B cell (primary cell): Measurements from ENCODE around the gene COQ2. TPM values are rescaled to one million over a fixed set of nuclear protein-coding genes. Genes with fewer than 3 reads are reported as not detected.
A peak's percentile ranks its signal among the peaks of the same experiment; 100 is the strongest.

Experiments
- ATAC-seq: fragments of 200-7000 bp; cut with Tn5 transposase; one replicate; pipeline ENCODE4 v1.10.0; 2021; ENCODE audit warnings: low read depth, mild to moderate bottlenecking, moderate number of reproducible peaks, moderate library complexity
- CTCF ChIA-PET: fragments of 350-600 bp; sonication (Branson Sonifier 250); formaldehyde crosslinking; loops from one replicate; lab custom pipeline; 2021; ENCODE audit warnings: antibody characterized with exemption, inconsistent platforms; lab: Charles Lee
- POLR2A ChIA-PET: fragments of 350-600 bp; sonication (Branson Sonifier 250); formaldehyde crosslinking; loops from one replicate; lab custom pipeline; 2021; ENCODE audit warnings: antibody characterized with exemption; lab: Charles Lee
- DNase-seq: peaks from one replicate; pipeline ENCODE4 v3.0.0; 2013
- H2AFZ ChIP-seq: 2 replicates; pipeline ENCODE4 v1.6.1; 2012; ENCODE audit warnings: mild to moderate bottlenecking, low read depth, low read length; ENCODE audit not compliant: insufficient read depth, poor library complexity, severe bottlenecking
- H3K27ac ChIP-seq, 2 donors: 1 replicate in 1 of 2; 2 replicates in 1 of 2; pipeline ENCODE4 v1.5.1; 2012 to 2013; ENCODE audit warnings: low read length in 2 of 2, mild to moderate bottlenecking in 2 of 2, moderate library complexity in 1 of 2
- H3K27me3 ChIP-seq, 4 experiments: fragments of 200-600 bp in 1 of 4; sonication (generic) in 1 of 4; replicated peaks in 1 of 4; 1 replicate in 2 of 4; 2 replicates in 2 of 4; pipeline versions ENCODE4 v1.6.1 to v1.7.0; 2013 to 2016; ENCODE audit warnings: low read length in 3 of 4, mild to moderate bottlenecking in 2 of 4, mixed read lengths in 1 of 4, moderate library complexity in 1 of 4; ENCODE audit not compliant: insufficient read depth in 4 of 4, control insufficient read depth in 3 of 4; ENCODE audit errors: control extremely low read depth in 1 of 4
- H3K36me3 ChIP-seq, 2 experiments: replicated peaks in 1 of 2; 1 replicate in 1 of 2; 2 replicates in 1 of 2; pipeline versions ENCODE4 v1.6.1 to v1.7.1; 2013; ENCODE audit warnings: low read length in 1 of 2; ENCODE audit not compliant: insufficient read depth in 2 of 2, control insufficient read depth in 1 of 2; ENCODE audit errors: control extremely low read depth in 1 of 2, extremely low read depth in 1 of 2
- H3K4me1 ChIP-seq, 2 donors: fragments of 200-600 bp in 1 of 2; sonication (generic) in 1 of 2; 1 replicate in 1 of 2; 2 replicates in 1 of 2; pipeline versions ENCODE4 v1.5.1 to v1.6.1; 2013 to 2017; ENCODE audit warnings: low read length in 2 of 2; ENCODE audit not compliant: control insufficient read depth in 2 of 2, insufficient read depth in 2 of 2
- H3K4me2 ChIP-seq: replicated peaks from 2 replicates; pipeline ENCODE3; 2012; ENCODE audit warnings: mild to moderate bottlenecking, low read depth, low read length; ENCODE audit not compliant: poor library complexity, severe bottlenecking
- H3K4me3 ChIP-seq, 5 experiments: fragments of 200-600 bp in 1 of 5; sonication (generic) in 1 of 5; 1 replicate in 3 of 5; 2 replicates in 2 of 5; pipeline versions ENCODE4 v1.5.1 to v1.7.0; 2011 to 2016; ENCODE audit warnings: low read length in 4 of 5, mild to moderate bottlenecking in 4 of 5, low read depth in 2 of 5, control low read depth in 1 of 5, moderate library complexity in 1 of 5; ENCODE audit not compliant: insufficient read depth in 1 of 5; ENCODE audit errors: control extremely low read depth in 1 of 5, extremely low read depth in 1 of 5
- H3K79me2 ChIP-seq: fragments of 200-600 bp; sonication (generic); one replicate; pipeline ENCODE4 v1.6.0; 2016; ENCODE audit warnings: low read length; ENCODE audit not compliant: control insufficient read depth, insufficient read depth
- H3K9ac ChIP-seq: fragments of 200-600 bp; sonication (generic); 2 replicates; pipeline ENCODE4 v1.6.1; 2017; ENCODE audit warnings: mild to moderate bottlenecking, low read length, moderate library complexity
- H3K9me3 ChIP-seq, 3 donors: one replicate each; pipeline versions ENCODE4 v1.6.1 to v1.7.1; 2013; ENCODE audit warnings: low read length in 2 of 3; ENCODE audit not compliant: control insufficient read depth in 2 of 3, insufficient read depth in 1 of 3; ENCODE audit errors: control extremely low read depth in 1 of 3
- H4K20me1 ChIP-seq: 2 replicates; pipeline ENCODE4 v1.6.0; 2012; ENCODE audit warnings: mild to moderate bottlenecking, low read length; ENCODE audit not compliant: insufficient read depth, control insufficient read depth, poor library complexity, severe bottlenecking
- H3K27ac Mint-ChIP-seq: one replicate; pipeline ENCODE4 v1.8.0; 2021; ENCODE audit warnings: mixed read lengths
- H3K27me3 Mint-ChIP-seq: one replicate; pipeline ENCODE4 v1.8.0; 2021; ENCODE audit warnings: mixed read lengths
- H3K4me1 Mint-ChIP-seq: one replicate; pipeline ENCODE4 v1.8.0; 2021; ENCODE audit warnings: mixed read lengths
- H3K4me3 Mint-ChIP-seq: one replicate; pipeline ENCODE4 v1.8.0; 2021; ENCODE audit warnings: mixed read lengths
- H3K9me3 Mint-ChIP-seq: one replicate; pipeline ENCODE4 v1.8.0; 2022; ENCODE audit warnings: mixed read lengths; ENCODE audit not compliant: insufficient read depth
- EZH2 ChIP-seq: IDR thresholded peaks from 2 replicates; pipeline ENCODE4 v1.6.1; 2012; ENCODE audit warnings: borderline replicate concordance, low read depth, mild to moderate bottlenecking, moderate library complexity, low read length; ENCODE audit not compliant: insufficient read depth, poor library complexity, severe bottlenecking
- WGBS: methylation state at CpG from one replicate; pipeline ENCODE4 v1.1.5; 2013; ENCODE audit warnings: missing lambda C conversion rate; ENCODE audit not compliant: insufficient coverage; 5-methylcytosine and 5-hydroxymethylcytosine counted together
- intact Hi-C: fragments of 100-400 bp; cut with micrococcal nuclease; formaldehyde crosslinking; loops from one replicate; pipeline ENCODE4 v1.10.0; 2022
- polyA plus RNA-seq: library from polyadenylated mRNA; depleted of rRNA; stranded (reverse); fragments of >200 nt; gene quantifications from 2 replicates; pipeline ENCODE4 v1.2.3, GENCODE V29; 2012
- total RNA-seq, 2 donors: library from RNA; stranded (reverse); fragments of 120-200 nt in 1 of 2; gene quantifications; 1 replicate in 1 of 2; 2 replicates in 1 of 2; pipeline versions ENCODE4 v1.2.3 to v1.2.4, GENCODE V29; 2013 to 2022
- TF ChIP-seq, protein P1 (sequence below): fragments of 200-600 bp; IDR thresholded peaks from one replicate; pipeline ENCODE4 v1.8.0; 2022; ENCODE audit warnings: antibody characterized with exemption, mild to moderate bottlenecking

COQ2 gene
- total and polyA plus RNA-seq, 2 donors (not counting 1 experiment from before 2014, with no cell fraction given) = 8.1 to 27.9 TPM

- peaks cover 88% of the 10 kb centered on the region for H3K4me1 Mint-ChIP-seq
- intact Hi-C loops = loop anchor here (1.0 to 2.0 kb wide), 3 partner anchors 21 to 207 kb away; no protein-coding TSS in a partner anchor
- peaks cover 74 to 81% of the 10 kb centered on the region in 2 donors for H3K4me1 ChIP-seq
- H3K9ac ChIP-seq = peak overlapping the region; percentile 48
- H3K4me3 ChIP-seq = peak overlapping the region in 2 of 5 experiments; percentile 27 to 40
- peak overlapping the region; percentile 87 for H3K4me3 Mint-ChIP-seq
- no peaks in the 10 kb centered on the region for H3K79me2 ChIP-seq
- H3K4me2 ChIP-seq = peak overlapping the region; percentile 73
- POLR2A ChIA-PET = interaction anchor here (0.7 to 1.0 kb wide), 2 partner anchors 9 to 109 kb away, joined by 3 to 6 read pairs; no protein-coding TSS in a partner anchor
- no peaks in the 10 kb centered on the region for H3K36me3 ChIP-seq
- ATAC-seq = no peak
- no peaks in the 10 kb centered on the region for H3K27me3 Mint-ChIP-seq
- peak; percentile 66 for DNase-seq
- no peaks in the 10 kb centered on the region for H3K27me3 ChIP-seq
- peak overlapping the region; percentile 57 for H2AFZ ChIP-seq
- no peaks in the 10 kb centered on the region for H4K20me1 ChIP-seq
- peaks cover 0 to 11% (median 1%) of the 10 kb centered on the region in 3 donors for H3K9me3 ChIP-seq
- H3K27ac ChIP-seq = peak overlapping the region; percentile 88 to 94
- CTCF ChIA-PET = interaction anchor here (1.0 to 3.6 kb wide), 5 partner anchors 19 to 145 kb away, joined by 3 to 45 read pairs (median 12); no protein-coding TSS in a partner anchor
- H3K27ac Mint-ChIP-seq = peak overlapping the region; percentile 92
- TF ChIP-seq, protein P1, sequence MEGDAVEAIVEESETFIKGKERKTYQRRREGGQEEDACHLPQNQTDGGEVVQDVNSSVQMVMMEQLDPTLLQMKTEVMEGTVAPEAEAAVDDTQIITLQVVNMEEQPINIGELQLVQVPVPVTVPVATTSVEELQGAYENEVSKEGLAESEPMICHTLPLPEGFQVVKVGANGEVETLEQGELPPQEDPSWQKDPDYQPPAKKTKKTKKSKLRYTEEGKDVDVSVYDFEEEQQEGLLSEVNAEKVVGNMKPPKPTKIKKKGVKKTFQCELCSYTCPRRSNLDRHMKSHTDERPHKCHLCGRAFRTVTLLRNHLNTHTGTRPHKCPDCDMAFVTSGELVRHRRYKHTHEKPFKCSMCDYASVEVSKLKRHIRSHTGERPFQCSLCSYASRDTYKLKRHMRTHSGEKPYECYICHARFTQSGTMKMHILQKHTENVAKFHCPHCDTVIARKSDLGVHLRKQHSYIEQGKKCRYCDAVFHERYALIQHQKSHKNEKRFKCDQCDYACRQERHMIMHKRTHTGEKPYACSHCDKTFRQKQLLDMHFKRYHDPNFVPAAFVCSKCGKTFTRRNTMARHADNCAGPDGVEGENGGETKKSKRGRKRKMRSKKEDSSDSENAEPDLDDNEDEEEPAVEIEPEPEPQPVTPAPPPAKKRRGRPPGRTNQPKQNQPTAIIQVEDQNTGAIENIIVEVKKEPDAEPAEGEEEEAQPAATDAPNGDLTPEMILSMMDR = no peak
- TF ChIP-seq EZH2 = no peak
- 30% methylated on average over 9 of the region's 16 CpGs for WGBS
- no peaks in the 10 kb centered on the region for H3K9me3 Mint-ChIP-seq
Measured at GRCh38 chr4:83219344-83220331, 65.0 kb downstream of the COQ2 start.
